Forelimb muscle (tissue), 1 donor: ENCODE measurements around the gene ZNF185. TPM values are rescaled to one million over a fixed set of nuclear protein-coding genes. Genes with fewer than 3 reads are reported as not detected.

Experiments
- DNase-seq: peaks from one replicate; pipeline ENCODE4 v3.0.0-alpha.2; 2013; ENCODE audit warnings: low read depth
- polyA plus RNA-seq: library from polyadenylated mRNA; unstranded; fragments of 120-200 nt; gene quantifications from one replicate; pipeline ENCODE4 v1.2.1, GENCODE V29; 2013; ENCODE audit not compliant: insufficient read length

ZNF185 gene
- polyA plus RNA-seq, 1 donor, result 13.1 TPM

DNA sequence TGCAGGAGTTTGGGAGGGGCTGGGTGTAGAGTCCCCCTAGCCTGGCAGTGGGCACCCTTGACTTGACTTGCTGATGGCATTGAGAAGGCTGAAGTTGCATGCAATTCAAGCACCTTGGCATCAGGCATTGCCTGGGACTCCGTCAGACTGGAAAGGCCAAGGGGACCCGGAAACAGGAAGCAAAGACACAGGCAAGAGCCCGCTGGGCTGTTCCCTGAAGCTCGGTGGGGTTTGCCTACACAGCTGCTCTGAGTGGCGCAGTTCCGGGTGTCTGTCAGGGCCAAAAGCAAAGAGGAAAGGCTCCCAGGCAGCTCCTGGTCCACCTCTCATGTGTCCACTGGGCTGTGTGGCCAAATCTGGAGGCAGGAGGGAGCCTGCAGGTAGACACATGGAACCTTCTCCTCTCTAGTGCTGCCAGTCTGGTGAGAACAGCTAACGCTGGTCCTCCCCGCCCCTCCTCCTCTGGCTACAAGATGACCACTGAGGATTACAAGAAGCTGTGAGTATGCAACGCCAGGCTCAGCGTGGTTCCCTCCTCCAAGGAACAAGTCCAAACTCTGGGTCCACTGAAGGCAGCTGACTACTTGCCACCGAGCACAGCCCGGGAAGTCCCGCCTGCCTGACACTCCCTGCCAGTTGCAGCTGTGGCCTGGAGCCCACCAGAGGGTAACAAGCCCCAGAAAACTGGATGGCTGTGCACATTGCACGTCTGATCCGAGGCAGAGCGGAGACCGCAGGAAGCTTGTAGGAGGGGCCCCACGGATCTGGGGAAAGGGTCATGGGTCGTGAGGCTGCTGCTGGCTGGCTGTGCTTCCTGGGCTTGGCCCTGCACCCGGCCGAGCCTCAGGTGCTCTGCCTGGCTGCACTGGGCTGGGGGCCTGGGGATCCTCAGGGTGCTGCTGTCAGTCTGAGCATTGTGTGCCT lies 20.1 kb downstream of the ZNF185 start:
- DNase-seq, result no peak

DNA sequence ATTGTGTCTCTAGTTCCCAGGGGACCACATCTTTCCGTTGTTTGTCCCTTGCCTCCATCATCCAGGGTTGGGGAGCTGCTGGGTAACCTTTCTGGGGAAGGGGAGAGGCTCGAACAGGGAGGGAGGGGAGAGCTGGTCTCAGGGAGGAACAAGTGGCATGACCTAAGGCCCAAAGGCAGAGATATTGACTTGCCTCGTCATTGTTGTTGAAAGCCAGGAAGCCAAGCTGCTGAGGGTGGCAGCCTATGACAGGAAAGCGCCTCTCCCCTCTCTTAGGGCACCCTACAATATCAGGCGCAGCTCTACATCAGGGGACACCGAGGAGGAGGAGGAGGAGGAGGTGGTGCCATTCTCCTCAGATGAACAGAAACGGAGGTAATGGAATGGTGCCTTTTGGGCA lies 20.8 kb downstream of the ZNF185 start:
- DNase-seq, result no peak

GRCh38 chrX:152923599-152923998 lies 25.7 kb downstream of the ZNF185 start:
- DNase-seq, result no peak

DNA sequence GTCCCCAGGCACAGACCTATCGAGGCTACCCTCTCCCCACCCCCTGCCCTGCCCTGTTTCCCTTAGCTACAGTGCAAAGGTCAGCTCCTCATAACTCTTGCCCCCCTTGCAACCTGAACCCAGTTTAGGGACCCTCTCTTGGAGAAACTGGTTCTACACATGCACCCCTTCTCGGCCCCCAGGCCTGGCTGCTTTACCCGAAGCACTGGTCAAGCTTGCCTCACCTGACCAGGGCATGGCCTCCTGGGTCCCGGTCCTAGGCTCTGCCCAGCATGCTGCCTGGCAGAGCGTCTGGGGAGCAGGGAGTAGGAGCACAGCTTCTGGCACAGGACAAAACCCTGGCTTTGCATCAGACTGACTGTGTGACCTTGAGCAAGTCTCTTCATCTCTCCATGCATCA lies 28.0 kb downstream of the ZNF185 start:
- no peak for DNase-seq

GRCh38 chrX:152926279-152926678 lies 28.4 kb downstream of the ZNF185 start:
- no peak for DNase-seq

DNA sequence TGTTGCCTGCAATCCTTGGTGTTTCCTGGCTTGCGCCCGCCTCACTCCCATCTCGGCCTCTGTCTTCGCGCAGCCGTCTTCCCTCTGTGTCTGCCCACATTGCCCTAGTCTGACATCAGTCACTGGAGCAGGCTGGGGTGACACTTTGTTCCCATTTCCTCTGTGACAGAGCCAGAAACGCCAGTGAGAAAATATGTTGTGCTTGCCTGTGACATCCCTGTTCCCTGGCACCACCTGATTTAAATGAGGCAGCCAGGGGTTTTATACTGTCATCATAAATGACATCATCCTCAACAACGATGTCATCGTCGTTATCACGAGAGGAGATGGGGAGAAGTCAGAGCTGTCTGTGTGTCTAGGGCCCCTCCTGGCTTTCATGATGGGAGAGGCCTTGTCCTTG lies 29.1 kb downstream of the ZNF185 start:
- DNase-seq, result no peak

GRCh38 chrX:152927858-152928760 lies 30.2 kb downstream of the ZNF185 start:
- no peak for DNase-seq

GRCh38 chrX:152928761-152929400 lies 31.0 kb downstream of the ZNF185 start:
- no peak for DNase-seq

DNA sequence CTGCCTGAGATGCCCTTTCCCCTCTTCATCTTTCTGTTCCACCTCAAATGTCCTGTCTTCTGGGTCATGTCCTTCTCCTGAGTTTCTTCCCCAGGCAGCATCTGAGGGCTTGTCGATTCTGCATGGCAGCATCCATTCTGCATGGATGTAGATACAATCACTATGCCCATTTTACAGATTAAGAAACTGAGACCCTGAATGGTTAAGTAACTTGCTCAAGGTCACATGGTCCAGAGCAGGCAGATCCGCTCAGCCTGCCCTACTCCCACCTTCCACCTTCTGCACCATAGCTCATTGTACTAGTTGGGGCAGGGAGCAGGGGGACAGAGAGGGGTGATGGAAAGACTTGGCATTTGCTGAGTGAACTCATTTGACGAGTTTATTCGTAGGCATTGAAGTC lies 32.0 kb downstream of the ZNF185 start:
- DNase-seq, result no peak

DNA sequence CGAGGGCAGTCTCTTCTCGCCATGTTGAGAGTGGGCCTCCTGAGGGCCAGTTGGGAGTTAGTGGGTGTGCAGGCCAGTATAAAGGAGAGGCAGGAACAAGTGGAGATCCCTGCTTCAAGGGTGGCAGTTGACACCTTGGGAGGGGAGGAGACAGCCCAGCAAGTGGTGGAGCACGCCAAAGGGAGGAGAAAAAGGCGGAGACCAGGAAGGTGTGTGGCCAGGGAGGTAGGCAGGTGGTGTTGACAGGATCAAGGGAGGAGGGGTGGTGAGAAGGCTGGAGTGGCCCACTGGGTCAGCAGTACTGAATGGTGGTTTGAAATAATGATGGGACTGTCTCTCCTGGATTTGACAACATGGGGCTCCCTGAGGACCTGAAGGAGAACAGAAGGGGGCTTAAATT lies 32.6 kb downstream of the ZNF185 start:
- DNase-seq, result no peak

GRCh38 chrX:152932144-152932543 lies 34.3 kb downstream of the ZNF185 start:
- DNase-seq, result no peak

DNA sequence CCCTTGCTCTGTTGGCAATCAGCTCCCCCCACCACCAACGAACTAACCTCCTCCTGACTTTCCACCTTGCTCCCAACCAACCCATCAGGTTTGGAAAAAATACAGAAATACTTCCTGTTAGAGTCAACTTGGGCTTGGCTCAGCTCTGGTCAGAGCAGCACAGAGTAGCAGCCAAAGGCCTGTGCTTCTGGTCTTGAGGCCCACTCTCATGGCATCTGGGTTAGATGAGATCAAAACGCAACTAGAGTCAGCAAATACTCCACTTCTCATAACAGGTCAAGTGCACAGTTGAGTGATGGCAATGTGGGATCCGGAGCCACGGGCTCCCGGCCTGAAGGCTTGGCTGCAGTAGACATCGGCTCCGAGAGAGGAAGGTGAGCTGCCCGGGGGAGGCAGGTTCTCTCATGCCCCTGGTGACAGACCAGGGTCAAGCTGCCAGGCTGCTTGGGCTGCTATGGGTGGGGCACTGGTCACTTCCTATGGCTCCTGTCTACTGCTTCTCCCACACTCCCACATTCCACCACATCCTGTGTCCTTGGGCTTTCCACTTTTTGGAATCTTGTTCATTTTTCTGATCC lies 34.8 kb downstream of the ZNF185 start:
- DNase-seq, result no peak

DNA sequence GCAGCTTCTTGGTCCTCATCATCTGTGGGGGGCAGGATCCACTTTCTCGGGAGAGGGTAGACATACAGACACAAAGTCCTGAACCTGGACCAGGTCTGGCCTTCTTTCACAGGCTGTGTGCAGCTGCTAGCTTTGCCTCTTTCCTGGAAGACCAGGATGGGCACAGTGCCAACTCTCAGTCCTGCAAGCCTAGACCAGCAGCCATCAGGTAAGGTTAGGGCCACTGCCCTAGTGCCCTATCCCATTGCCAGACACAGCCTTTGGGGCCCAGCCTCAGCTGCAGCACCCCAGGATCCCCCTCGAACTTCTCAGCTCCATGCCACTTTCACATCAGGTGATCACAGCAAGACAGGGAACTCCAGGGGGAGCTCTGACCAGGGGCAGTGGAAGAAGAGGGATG lies 38.4 kb downstream of the ZNF185 start:
- no peak for DNase-seq

DNA sequence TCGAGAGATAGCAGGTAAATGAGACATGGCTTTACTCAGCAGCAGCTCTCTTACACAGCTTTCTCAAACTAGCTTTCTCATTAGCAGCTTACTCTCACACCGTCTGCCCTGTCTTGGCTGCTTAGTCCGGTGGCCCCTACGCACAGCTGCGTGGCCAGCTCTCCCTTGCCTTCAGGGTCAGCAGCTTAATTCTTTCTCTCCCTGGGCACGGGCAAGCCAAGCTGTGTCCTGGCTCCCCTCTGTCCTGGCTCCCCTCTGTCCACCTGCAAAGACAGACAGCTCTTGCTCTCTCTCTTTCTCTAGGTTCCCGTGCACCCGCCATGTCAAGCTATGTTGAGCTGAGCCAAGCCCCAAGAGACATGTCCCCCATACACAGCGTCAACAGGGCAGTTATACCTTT lies 39.4 kb downstream of the ZNF185 start:
- no peak for DNase-seq

GRCh38 chrX:152941328-152942076 lies 43.6 kb downstream of the ZNF185 start:
- DNase-seq, result peak; percentile 71

- no peak for DNase-seq
Observed at GRCh38 chrX:152942077-152942442, 44.2 kb downstream of the ZNF185 start.

GRCh38 chrX:152943826-152944225 lies 46.0 kb downstream of the ZNF185 start:
- no peak for DNase-seq

DNA sequence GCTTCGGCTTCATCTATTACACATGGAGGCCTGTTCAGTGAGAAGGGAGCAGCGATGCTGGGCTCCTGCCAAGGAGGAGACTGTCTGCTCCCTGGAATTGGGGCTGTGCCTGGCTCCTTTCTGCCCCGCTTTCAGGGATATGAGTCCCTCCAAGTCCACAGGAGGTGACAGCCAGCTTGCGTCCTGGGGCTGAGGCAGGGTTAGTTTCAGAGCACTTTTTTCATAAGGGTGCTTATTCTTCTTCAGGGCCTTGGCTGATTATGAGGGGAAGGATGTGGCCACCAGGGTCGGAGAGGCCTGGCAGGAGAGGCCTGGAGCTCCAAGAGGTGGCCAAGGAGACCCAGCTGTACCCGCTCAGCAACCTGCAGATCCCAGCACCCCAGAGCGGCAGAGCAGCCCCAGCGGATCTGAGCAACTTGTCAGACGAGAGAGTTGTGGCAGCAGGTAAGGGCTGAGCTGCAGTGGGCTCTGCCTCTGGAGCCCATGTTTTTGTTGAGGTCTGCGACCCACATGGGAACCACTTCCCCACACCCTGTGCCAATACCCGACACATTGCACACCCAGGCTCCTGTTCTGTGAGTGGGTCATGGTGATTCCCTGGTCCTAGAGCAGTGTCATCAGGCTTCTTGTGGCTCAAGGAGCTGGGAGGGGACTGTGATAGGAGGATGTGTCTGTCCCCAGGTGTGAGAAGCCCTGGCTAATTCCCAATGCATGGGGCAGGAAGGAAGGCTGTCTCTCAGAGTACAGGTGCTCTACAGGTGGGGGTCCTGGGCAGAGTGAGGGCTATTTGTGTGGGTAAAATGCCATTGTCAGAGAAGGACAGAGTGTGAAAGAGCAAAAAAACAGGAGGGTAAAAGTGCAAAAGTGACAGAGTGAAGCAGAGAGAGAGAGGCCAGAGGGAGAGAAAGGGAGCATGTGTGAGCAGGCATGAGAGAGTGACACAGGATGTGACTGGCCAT lies 47.4 kb downstream of the ZNF185 start:
- DNase-seq, result no peak

DNA sequence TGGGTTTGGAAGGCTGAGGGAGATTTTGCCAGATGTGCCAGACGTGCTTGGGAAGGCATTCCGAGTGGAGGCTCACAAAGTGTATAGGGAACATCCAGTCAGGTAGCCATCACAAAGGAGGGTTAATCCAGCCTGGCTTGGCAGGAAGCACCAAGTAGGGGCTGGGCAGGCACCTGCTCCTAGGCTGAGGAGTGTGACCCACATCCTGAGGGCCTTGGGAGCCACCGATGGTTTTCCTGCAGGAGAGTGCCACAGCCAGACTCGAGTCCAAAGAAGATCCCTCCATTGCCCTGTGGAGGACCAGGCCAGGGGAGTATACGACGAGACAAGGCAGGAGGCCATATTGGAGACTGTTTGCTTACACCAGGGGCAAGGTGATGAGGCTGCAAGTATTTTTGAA lies 48.8 kb downstream of the ZNF185 start:
- no peak for DNase-seq
